CD4-positive, CD25-positive, alpha-beta regulatory T cell (primary cell): ENCODE results near the gene HCFC1. TPM values are rescaled to one million over a fixed set of nuclear protein-coding genes. Genes with fewer than 3 reads are reported as not detected.

Experiments
- ATAC-seq, 2 donors: fragments of 150-1000 bp; cut with Tn5 transposase; one replicate each; pipeline ENCODE4 v1.10.0; 2021; ENCODE audit warnings: low read depth in 2 of 2, moderate number of reproducible peaks in 2 of 2, moderate library complexity in 1 of 2
- DNase-seq, 3 donors: peaks; one replicate each; pipeline versions ENCODE4 v3.0.0 to v3.0.0-alpha.2; 2012 to 2022; ENCODE audit warnings: mixed read lengths in 1 of 3
- H3K27ac ChIP-seq: one replicate; pipeline ENCODE4 v1.7.0; 2013; ENCODE audit warnings: mild to moderate bottlenecking, low read length; ENCODE audit not compliant: insufficient read depth, poor library complexity, severe bottlenecking
- H3K27me3 ChIP-seq: one replicate; pipeline ENCODE4 v1.7.0; 2013; ENCODE audit warnings: low read length; ENCODE audit not compliant: control insufficient read depth, insufficient read depth
- H3K36me3 ChIP-seq: one replicate; pipeline ENCODE4 v1.7.0; 2013; ENCODE audit warnings: mild to moderate bottlenecking, low read length, moderate library complexity; ENCODE audit not compliant: control insufficient read depth, insufficient read depth
- H3K4me1 ChIP-seq: 2 replicates; pipeline ENCODE4 v1.7.0; 2013; ENCODE audit warnings: mild to moderate bottlenecking, low read length; ENCODE audit not compliant: insufficient read depth, control insufficient read depth, poor library complexity, severe bottlenecking
- H3K4me3 ChIP-seq: one replicate; pipeline ENCODE4 v1.7.0; 2013; ENCODE audit warnings: low read depth, mild to moderate bottlenecking, low read length, moderate library complexity
- H3K9me3 ChIP-seq, 2 experiments: 1 replicate in 1 of 2; 2 replicates in 1 of 2; pipeline ENCODE4 v1.7.0; 2013; ENCODE audit warnings: low read length in 2 of 2, mild to moderate bottlenecking in 1 of 2, moderate library complexity in 1 of 2; ENCODE audit not compliant: control insufficient read depth in 2 of 2
- H3K27ac Mint-ChIP-seq, 3 donors: one replicate each; pipeline ENCODE4 v1.8.0; 2020 to 2022; ENCODE audit warnings: mild to moderate bottlenecking in 3 of 3, mixed read lengths in 3 of 3, moderate library complexity in 2 of 3
- H3K27me3 Mint-ChIP-seq: one replicate; pipeline ENCODE4 v1.8.0; 2022; ENCODE audit warnings: mild to moderate bottlenecking, mixed read lengths
- H3K36me3 Mint-ChIP-seq: one replicate; pipeline ENCODE4 v1.8.0; 2020; ENCODE audit warnings: mixed read lengths
- H3K4me1 Mint-ChIP-seq, 4 donors: one replicate each; pipeline ENCODE4 v1.8.0; 2020 to 2022; ENCODE audit warnings: mixed read lengths in 4 of 4, mild to moderate bottlenecking in 1 of 4
- H3K4me3 Mint-ChIP-seq, 4 donors: one replicate each; pipeline ENCODE4 v1.8.0; 2020 to 2022; ENCODE audit warnings: mild to moderate bottlenecking in 4 of 4, mixed read lengths in 4 of 4, moderate library complexity in 3 of 4
- H3K9me3 Mint-ChIP-seq, 7 donors: one replicate each; pipeline ENCODE4 v1.8.0; 2020 to 2022; ENCODE audit warnings: mixed read lengths in 7 of 7, mild to moderate bottlenecking in 3 of 7, moderate library complexity in 2 of 7
- polyA plus RNA-seq, 4 donors: library from polyadenylated mRNA; unstranded; fragments of 300-500 nt; fragmentation: Illumina TruSeq; gene quantifications; one replicate each; pipeline ENCODE4 v1.2.3, GENCODE V29; 2021
- total RNA-seq: library from RNA; stranded (reverse); gene quantifications from one replicate; pipeline ENCODE4 v1.2.3, GENCODE V29; 2022

Gene HCFC1
- total and polyA plus RNA-seq, 5 donors from 2014 or later: 3.0 to 71.6 (median 3.8) TPM

GRCh38 chrX:153969904-153970356 is 1.7 kb downstream of the HCFC1 start:
- Mint-ChIP-seq H3K36me3 (peaks cover 4% of the 10 kb centered on the region), H3K27ac (peak overlapping the region; percentile 87 to 96 (median 89))
- peak overlapping the region; percentile 73 for H3K4me3 ChIP-seq

GRCh38 chrX:153969125-153969903 is 2.3 kb downstream of the HCFC1 start:
- H3K4me1 ChIP-seq: peaks cover 55% of the 10 kb centered on the region
- H3K36me3 ChIP-seq: peaks cover 1% of the 10 kb centered on the region
- Mint-ChIP-seq H3K27me3 (peaks cover 4% of the 10 kb centered on the region), H3K9me3 (peaks cover 0 to 1% (median 0%) of the 10 kb centered on the region in 7 donors), H3K4me1 (peaks cover 0 to 65% (median 14%) of the 10 kb centered on the region in 4 donors), H3K4me3 (peak overlapping the region; percentile 89 to 100 (median 98)), H3K27ac (peak overlapping the region; percentile 89 to 96 (median 94)), H3K36me3 (peaks cover 4% of the 10 kb centered on the region)
- H3K9me3 ChIP-seq: no peaks in the 10 kb centered on the region
- peak overlapping the region; percentile 73 for H3K4me3 ChIP-seq
- peak overlapping the region; percentile 97 for H3K27ac ChIP-seq
- ATAC-seq (no peak), DNase-seq (no peak)
- no peaks in the 10 kb centered on the region for H3K27me3 ChIP-seq

More at GRCh38 chrX:153969904-153970356, 1.7 kb downstream of the HCFC1 start:
- Histone ChIP-seq H3K36me3 (no peaks in the 10 kb centered on the region), H3K27me3 (no peaks in the 10 kb centered on the region), H3K27ac (peak overlapping the region; percentile 97), H3K4me1 (peaks cover 60% of the 10 kb centered on the region), H3K9me3 (no peaks in the 10 kb centered on the region)
- peaks cover 4% of the 10 kb centered on the region for H3K27me3 Mint-ChIP-seq
- H3K4me1 Mint-ChIP-seq: peaks cover 0 to 66% (median 16%) of the 10 kb centered on the region in 4 donors
- peaks cover 0 to 1% (median 0%) of the 10 kb centered on the region in 7 donors for H3K9me3 Mint-ChIP-seq
- ATAC-seq (no peak), DNase-seq (no peak)
- peak overlapping the region; percentile 89 to 100 (median 98) for H3K4me3 Mint-ChIP-seq

GRCh38 chrX:153968754-153969124 is 2.9 kb downstream of the HCFC1 start:
- DNase-seq (peak in 2 of 3 donors; percentile 23 to 58), ATAC-seq (no peak)
- peak overlapping the region; percentile 73 for H3K4me3 ChIP-seq
- H3K9me3 ChIP-seq: no peaks in the 10 kb centered on the region
- peaks cover 4% of the 10 kb centered on the region for H3K36me3 Mint-ChIP-seq
- H3K27me3 ChIP-seq: no peaks in the 10 kb centered on the region
- peaks cover 0 to 1% (median 0%) of the 10 kb centered on the region in 7 donors for H3K9me3 Mint-ChIP-seq
- peak overlapping the region; percentile 89 to 100 (median 98) for H3K4me3 Mint-ChIP-seq
- peaks cover 4% of the 10 kb centered on the region for H3K27me3 Mint-ChIP-seq
- peaks cover 0 to 59% (median 12%) of the 10 kb centered on the region in 4 donors for H3K4me1 Mint-ChIP-seq
- H3K4me1 ChIP-seq: peaks cover 50% of the 10 kb centered on the region
- H3K27ac ChIP-seq: peak overlapping the region; percentile 97
- H3K36me3 ChIP-seq: peaks cover 7% of the 10 kb centered on the region
- peak overlapping the region in 2 of 3 donors; percentile 89 to 94 for H3K27ac Mint-ChIP-seq

- H3K36me3 ChIP-seq: peaks cover 11% of the 10 kb centered on the region
- H3K36me3 Mint-ChIP-seq: peaks cover 4% of the 10 kb centered on the region
- H3K9me3 ChIP-seq: no peaks in the 10 kb centered on the region
- peak overlapping the region; percentile 97 for H3K27ac ChIP-seq
- no peak for DNase-seq
- peaks cover 0 to 55% (median 12%) of the 10 kb centered on the region in 4 donors for H3K4me1 Mint-ChIP-seq
- H3K9me3 Mint-ChIP-seq: peaks cover 0 to 1% (median 0%) of the 10 kb centered on the region in 7 donors
- H3K27ac Mint-ChIP-seq: peak overlapping the region; percentile 89 to 97 (median 94)
- H3K27me3 ChIP-seq: no peaks in the 10 kb centered on the region
- H3K4me1 ChIP-seq: peaks cover 45% of the 10 kb centered on the region
- no peak for ATAC-seq
- peaks cover 4% of the 10 kb centered on the region for H3K27me3 Mint-ChIP-seq
- H3K4me3 Mint-ChIP-seq: peak overlapping the region; percentile 89 to 100 (median 98)
- H3K4me3 ChIP-seq: peak overlapping the region; percentile 73
Measured at GRCh38 chrX:153968255-153968654, 3.4 kb downstream of the HCFC1 start.

- H3K4me3 Mint-ChIP-seq: peak overlapping the region; percentile 89 to 100 (median 98)
- no peaks in the 10 kb centered on the region for H3K9me3 ChIP-seq
- peak overlapping the region; percentile 97 for H3K27ac ChIP-seq
- peaks cover 0 to 1% (median 0%) of the 10 kb centered on the region in 7 donors for H3K9me3 Mint-ChIP-seq
- DNase-seq: peak in 2 of 3 donors; percentile 43 to 71
- peaks cover 0 to 51% (median 12%) of the 10 kb centered on the region in 4 donors for H3K4me1 Mint-ChIP-seq
- H3K36me3 ChIP-seq: peaks cover 14% of the 10 kb centered on the region
- H3K4me3 ChIP-seq: peak overlapping the region; percentile 73
- no peaks in the 10 kb centered on the region for H3K27me3 ChIP-seq
- peak overlapping the region; percentile 89 to 97 (median 94) for H3K27ac Mint-ChIP-seq
- ATAC-seq: no peak
- H3K36me3 Mint-ChIP-seq: peaks cover 6% of the 10 kb centered on the region
- H3K27me3 Mint-ChIP-seq: peaks cover 4% of the 10 kb centered on the region
- H3K4me1 ChIP-seq: peaks cover 42% of the 10 kb centered on the region
Measured at GRCh38 chrX:153967536-153968224, 3.9 kb downstream of the HCFC1 start.

GRCh38 chrX:153966841-153967535 is 4.6 kb downstream of the HCFC1 start:
- Mint-ChIP-seq H3K36me3 (peaks cover 11% of the 10 kb centered on the region), H3K4me1 (peaks cover 0 to 51% (median 12%) of the 10 kb centered on the region in 4 donors), H3K27ac (peak overlapping the region; percentile 89 to 97 (median 94)), H3K9me3 (peaks cover 0 to 1% (median 0%) of the 10 kb centered on the region in 7 donors), H3K27me3 (peaks cover 4% of the 10 kb centered on the region), H3K4me3 (peak overlapping the region; percentile 89 to 100 (median 98))
- DNase-seq: no peak
- no peaks in the 10 kb centered on the region for H3K27me3 ChIP-seq
- peak overlapping the region; percentile 97 for H3K27ac ChIP-seq
- H3K4me3 ChIP-seq: peak overlapping the region; percentile 73
- H3K9me3 ChIP-seq: no peaks in the 10 kb centered on the region
- H3K36me3 ChIP-seq: peaks cover 20% of the 10 kb centered on the region
- peaks cover 42% of the 10 kb centered on the region for H3K4me1 ChIP-seq
- ATAC-seq: no peak

GRCh38 chrX:153966283-153966688 is 5.3 kb downstream of the HCFC1 start:
- Mint-ChIP-seq H3K4me3 (peak overlapping the region in 2 of 4 donors; percentile 34 to 100), H3K27me3 (peaks cover under 1% of the 10 kb centered on the region), H3K9me3 (peaks cover 0 to 1% (median 0%) of the 10 kb centered on the region in 7 donors), H3K4me1 (peaks cover 0 to 51% (median 12%) of the 10 kb centered on the region in 4 donors), H3K27ac (peak overlapping the region in 2 of 3 donors; percentile 89 to 94), H3K36me3 (peaks cover 11% of the 10 kb centered on the region)
- ATAC-seq: no peak
- Histone ChIP-seq H3K4me1 (peaks cover 42% of the 10 kb centered on the region), H3K27ac (peak overlapping the region; percentile 97), H3K4me3 (peak overlapping the region; percentile 73), H3K9me3 (no peaks in the 10 kb centered on the region), H3K27me3 (no peaks in the 10 kb centered on the region), H3K36me3 (peaks cover 27% of the 10 kb centered on the region)
- no peak for DNase-seq
